ENCODE measurements around the gene MET.

Gene MET

GRCh38 chr7:116799916-116800315 lies 127.9 kb downstream of the MET start:
- TF ChIP-seq, protein P1, sequence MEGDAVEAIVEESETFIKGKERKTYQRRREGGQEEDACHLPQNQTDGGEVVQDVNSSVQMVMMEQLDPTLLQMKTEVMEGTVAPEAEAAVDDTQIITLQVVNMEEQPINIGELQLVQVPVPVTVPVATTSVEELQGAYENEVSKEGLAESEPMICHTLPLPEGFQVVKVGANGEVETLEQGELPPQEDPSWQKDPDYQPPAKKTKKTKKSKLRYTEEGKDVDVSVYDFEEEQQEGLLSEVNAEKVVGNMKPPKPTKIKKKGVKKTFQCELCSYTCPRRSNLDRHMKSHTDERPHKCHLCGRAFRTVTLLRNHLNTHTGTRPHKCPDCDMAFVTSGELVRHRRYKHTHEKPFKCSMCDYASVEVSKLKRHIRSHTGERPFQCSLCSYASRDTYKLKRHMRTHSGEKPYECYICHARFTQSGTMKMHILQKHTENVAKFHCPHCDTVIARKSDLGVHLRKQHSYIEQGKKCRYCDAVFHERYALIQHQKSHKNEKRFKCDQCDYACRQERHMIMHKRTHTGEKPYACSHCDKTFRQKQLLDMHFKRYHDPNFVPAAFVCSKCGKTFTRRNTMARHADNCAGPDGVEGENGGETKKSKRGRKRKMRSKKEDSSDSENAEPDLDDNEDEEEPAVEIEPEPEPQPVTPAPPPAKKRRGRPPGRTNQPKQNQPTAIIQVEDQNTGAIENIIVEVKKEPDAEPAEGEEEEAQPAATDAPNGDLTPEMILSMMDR (IDR thresholded peaks at IDR 0.05; ENCODE audit: low read depth, low read length) = no peak
- no peak for DNase-seq (ENCODE audit: extremely low read depth, low read depth)

DNA sequence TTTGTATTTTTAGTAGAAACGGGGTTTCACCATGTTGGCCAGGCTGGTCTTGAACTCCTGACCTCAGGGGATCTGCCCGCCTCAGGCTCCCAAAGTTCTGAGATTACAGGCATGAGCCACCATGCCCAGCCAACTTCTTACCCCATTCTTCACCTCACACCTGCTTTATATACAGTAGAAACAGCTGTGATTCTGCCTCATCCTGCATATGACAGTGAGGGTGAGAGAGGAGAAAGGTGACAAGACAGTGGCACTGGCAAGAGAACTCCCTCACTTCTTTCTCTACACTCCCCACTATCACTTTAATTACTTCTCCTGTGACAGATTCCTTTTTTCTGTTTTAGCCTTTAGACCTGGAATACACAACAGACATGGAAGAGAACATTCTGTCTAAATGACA lies 128.6 kb downstream of the MET start:
- DNase-seq (ENCODE audit: extremely low read depth, low read depth) = no peak

GRCh38 chr7:116801092-116801710 lies 129.2 kb downstream of the MET start:
- TF ChIP-seq, protein P1 (IDR thresholded peaks at IDR 0.05; ENCODE audit: low read depth, low read length) = no peak
- DNase-seq (ENCODE audit: extremely low read depth, low read depth) = no peak

More for the DNA sequence above, 128.6 kb downstream of the MET start:
- TF ChIP-seq, protein P1 (IDR thresholded peaks at IDR 0.05; ENCODE audit: low read depth, low read length) = no peak

DNA sequence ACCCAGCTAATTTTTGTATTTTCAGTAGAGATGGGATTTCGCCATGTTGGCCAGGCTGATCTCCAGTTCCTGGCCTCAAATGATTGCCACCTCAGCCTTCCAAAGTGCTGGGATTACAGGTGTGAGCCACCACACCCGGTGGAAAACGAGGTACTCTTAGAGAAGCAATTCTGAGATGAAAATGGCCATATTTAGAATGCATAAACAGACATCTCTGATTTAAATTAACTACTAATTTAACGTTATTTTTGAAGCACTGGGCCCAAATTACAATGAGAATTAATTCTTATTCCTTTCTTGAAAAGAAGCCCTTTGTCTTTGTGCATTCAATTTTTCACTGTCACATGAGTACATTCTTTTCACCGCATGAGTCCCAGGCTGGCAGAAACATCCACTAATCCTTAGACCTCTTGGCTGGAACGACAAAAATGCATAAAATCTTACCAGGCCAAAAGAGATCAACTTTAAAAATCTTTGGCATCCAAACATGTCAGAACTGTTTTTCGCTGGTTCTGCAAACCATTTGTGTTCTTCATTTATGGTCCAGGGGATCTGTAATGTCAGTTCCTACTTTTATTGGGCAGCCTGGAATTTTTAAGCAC lies 130.2 kb downstream of the MET start:
- no peak for DNase-seq (ENCODE audit: extremely low read depth, low read depth)
- TF ChIP-seq, protein P1 (IDR thresholded peaks at IDR 0.05; ENCODE audit: low read depth, low read length) = no peak

GRCh38 chr7:116802746-116803152 lies 130.8 kb downstream of the MET start:
- TF ChIP-seq, protein P1 (IDR thresholded peaks at IDR 0.05; ENCODE audit: low read depth, low read length) = peak; percentile 24
- no peak for DNase-seq (ENCODE audit: extremely low read depth, low read depth)

GRCh38 chr7:116804471-116804870 lies 132.5 kb downstream of the MET start:
- TF ChIP-seq, protein P1 (IDR thresholded peaks at IDR 0.05; ENCODE audit: low read depth, low read length) = no peak
- DNase-seq (ENCODE audit: extremely low read depth, low read depth) = no peak

DNA sequence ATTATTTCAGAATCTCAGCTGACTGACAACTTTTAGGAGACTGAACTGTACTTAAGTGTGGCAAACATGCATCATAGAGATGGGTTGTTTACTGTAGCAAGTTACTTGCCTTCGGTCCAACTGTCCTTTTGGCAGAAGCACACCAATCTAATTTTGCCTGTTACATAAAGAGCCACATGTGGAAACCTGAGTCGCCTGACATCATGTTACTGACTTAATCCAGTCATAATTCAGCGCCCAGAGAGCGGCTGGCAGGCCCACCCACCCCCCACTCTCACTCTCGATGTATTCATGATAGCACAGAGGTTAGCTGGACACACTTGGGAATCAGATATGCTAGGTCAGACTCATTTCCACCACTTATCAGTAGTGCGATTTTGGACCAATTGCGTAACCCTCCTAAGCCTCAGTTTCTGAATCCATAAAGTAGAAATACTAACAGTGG lies 133.1 kb downstream of the MET start:
- peak; percentile 67 for DNase-seq (ENCODE audit: extremely low read depth, low read depth)
- TF ChIP-seq, protein P1 (IDR thresholded peaks at IDR 0.05; ENCODE audit: low read depth, low read length) = no peak

Data from AG09319 (cell line).